Uterus (tissue), 2 donors: Measurements from ENCODE around the gene GBE1.

ENCODE experiments used
- CTCF ChIP-seq, 4 experiments: fragments of 200-600 bp in 2 of 4; fragments of 450-650 bp in 2 of 4; sonication (generic) in 2 of 4; IDR thresholded peaks; one replicate each; pipeline ENCODE4 v1.5.1; 2016 to 2019; ENCODE audit warnings: antibody characterized with exemption in 4 of 4, mild to moderate bottlenecking in 2 of 4, moderate library complexity in 1 of 4
- POLR2A ChIP-seq, 2 donors: fragments of 450-650 bp; IDR thresholded peaks; one replicate each; pipeline ENCODE4 v1.6.1; 2016; ENCODE audit warnings: antibody characterized with exemption in 2 of 2, mild to moderate bottlenecking in 1 of 2, moderate library complexity in 1 of 2

DNA sequence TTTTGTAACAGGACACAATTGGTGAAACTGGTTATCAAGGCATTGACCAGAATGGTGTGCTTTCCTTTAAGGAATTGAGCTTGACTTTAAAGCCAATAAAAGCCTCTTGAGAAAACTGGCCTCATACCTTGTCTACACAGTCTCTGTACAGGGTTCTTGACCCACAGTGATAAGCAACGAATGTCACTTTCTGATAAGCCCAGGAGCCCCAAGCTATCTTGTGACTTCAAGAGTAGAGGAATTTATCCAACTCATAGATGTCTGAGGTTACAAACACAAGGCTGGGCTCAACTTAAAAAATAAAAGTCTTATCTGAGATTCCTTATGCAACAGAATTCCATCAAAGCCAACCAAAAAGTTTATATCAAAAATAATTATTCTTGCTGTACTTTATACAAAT is 212.1 kb downstream of the GBE1 start:
- no peak for TF ChIP-seq CTCF (IDR thresholded peaks at IDR 0.05)
- TF ChIP-seq POLR2A (IDR thresholded peaks at IDR 0.05), result no peak
